Activated CD4-positive, alpha-beta T cell treated with anti-CD3 and anti-CD28 coated beads, Interleukin-10, Interleukin-2, amounts not matched to agents 100 ng/mL and 50 ng/mL, durations not matched to agents 16 hours and 8 hours (primary cell): ENCODE measurements around the gene PUM2.

ENCODE experiments used
- DNase-seq: peaks from one replicate; pipeline ENCODE4 v3.0.0-alpha.2; 2020

Gene PUM2

DNA sequence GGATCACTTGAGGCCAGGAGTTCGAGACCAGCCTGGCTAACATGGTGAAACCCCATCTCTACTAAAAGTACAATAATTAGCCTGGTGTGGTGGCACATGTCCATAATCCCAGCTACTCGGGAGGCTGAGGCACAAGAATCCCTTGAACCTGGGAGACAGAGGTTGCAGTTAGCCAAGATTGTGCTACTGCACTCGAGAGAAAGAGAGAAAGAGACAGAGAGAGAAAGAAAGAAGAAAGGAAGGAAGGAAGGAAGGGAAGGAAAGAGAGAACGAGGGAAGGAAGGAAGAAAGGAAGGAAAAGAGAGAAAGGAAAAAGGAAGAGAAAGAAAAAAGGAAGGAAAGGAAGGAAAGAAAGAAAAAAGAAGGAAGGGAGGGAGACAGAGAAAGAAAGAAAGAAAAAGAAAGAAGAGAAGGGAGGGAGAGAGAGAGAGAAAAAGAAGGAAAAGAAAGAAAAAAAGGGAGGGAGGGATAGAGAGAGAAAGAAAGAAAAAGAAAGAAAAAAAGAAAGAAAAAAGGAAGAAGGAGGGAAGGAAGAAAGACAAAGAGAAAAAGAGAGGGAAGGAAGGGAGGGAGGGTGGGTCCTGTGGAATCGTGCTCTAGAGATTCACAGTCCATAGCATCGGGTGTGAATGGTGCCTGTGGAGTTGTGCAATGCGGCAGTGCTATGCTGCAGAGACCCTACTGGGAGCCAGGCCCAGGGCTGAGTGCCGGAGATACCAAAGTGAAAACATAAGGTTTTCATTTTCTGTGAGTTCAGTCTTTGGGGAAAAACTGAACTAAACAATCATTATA, 121.1 kb downstream of the PUM2 start:
- DNase-seq: no peak

DNA sequence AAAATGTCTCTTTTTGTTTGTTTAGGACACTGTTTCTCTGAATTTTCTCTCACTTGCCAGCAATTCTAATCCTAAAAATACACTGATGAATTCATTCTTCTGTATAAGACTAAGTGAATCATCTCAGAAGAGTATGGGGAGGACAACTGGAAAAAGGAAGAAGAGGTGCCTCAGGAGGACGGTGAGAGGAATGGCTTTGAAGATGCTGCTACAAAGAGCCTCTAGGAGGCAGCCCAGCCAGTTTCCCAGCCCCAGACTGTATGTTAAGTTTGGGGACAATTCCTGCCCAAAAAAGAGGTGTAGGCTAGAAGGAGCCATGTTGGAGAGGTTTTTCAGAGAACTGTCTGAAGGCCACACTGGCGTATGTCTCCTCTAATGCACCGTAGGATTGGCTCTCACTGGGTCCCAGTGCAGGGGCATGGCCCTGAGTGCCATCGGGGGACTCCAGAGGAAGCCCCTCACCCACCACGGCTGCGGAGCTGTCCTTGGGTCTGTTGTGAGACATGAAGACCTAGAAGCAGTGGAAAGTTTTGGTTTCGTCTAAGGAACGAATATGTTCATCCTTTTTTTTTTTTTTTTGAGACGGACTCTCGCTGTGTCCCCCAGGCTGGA, 122.6 kb downstream of the PUM2 start:
- DNase-seq: no peak

DNA sequence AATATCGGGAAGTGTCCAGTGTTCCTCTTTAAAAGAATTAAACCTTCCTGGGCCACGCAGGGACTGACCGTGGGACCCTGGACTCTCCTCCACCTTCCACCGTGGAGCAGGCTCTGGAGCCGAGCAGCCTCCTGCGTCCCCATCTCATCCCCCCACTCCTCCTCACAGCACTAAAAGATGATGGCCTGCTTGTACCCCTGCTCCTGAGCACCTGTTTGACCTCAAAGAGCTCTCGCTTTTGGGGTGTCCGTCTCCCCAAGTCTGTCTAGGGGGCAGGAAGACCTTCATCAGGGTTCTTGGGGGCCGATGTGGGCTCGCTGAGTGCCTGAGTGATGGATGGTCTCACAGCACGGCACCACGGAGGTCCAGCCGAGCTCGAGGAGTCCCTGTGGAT, 124.5 kb downstream of the PUM2 start:
- no peak for DNase-seq

DNA sequence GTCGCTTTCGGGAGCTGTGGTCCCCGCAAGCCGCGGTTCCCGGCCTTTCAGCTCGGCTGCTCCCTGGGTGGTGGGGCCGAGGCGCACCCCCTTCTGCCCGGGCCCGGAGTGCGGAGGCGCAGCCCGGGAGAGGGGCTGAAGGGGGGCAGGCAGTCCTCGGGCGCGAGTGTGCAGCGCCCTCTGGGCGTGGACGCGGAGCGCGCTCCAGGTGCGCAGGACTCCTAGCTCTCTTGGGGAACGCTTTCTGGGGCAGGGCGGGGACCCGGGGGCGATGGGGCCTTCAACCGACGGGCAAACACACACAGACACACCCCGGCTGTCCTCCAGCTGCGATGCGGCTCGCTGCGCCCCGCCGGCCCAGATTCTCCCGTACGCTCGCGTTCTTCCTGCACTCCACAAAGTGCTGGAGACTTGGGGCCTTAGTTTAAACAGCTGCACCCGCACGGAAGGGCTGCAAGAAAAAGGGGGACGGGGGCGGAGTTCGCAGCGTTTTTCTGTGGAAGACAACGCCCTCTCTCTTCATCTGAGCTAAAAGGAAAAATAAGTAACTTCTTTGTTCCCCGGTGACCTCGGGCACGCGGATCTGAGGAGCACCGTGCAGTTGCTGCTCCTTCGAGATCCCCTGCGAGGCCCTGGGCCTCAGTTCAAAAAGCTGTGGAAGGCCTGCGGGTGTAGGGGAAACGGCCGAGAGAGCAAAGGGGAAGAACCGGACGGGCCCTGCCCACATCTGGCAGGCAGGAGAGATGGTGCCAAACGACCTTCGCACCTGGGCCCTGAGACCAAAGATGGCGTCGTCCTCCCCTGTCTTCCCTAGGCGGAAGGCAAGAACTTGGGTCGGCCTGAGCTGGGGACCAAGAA, 125.1 kb downstream of the PUM2 start:
- peak; percentile 59 for DNase-seq

DNA sequence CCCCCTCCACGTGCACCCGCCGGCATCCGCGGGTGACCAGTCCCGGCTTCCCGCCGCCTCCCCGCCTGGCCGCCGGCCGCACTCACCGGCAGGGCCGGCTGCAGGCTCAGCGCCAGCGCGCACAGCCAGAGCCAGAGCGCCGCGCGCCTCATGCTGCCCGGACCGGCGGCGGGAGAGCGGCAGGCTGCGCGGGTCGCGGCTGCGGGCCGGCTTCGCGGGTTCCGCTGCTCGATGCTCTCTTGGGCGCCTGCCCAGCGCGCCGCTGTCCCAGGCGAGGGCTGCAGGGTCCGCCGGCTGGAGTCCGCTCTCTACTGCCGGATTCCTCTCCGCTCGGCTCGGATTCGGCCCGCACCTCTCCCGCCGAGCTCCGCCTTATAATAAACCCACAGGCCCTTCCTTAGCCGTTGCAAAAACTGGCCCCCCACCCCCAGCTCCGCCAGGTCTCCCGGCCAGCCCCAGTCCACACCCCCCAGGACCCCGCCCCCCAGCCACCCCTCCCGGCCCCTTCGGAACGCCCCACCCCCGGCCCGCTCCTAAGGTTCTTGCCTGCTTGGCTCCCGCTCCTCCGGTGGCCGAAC, 125.8 kb downstream of the PUM2 start, which contains the start of gene SDC1:
Gene SDC1, minus strand, starts transcription at position 415 of the 578 bp plus-strand sequence. Its CDS starts 263 bp downstream, at position 152.
- no peak for DNase-seq

DNA sequence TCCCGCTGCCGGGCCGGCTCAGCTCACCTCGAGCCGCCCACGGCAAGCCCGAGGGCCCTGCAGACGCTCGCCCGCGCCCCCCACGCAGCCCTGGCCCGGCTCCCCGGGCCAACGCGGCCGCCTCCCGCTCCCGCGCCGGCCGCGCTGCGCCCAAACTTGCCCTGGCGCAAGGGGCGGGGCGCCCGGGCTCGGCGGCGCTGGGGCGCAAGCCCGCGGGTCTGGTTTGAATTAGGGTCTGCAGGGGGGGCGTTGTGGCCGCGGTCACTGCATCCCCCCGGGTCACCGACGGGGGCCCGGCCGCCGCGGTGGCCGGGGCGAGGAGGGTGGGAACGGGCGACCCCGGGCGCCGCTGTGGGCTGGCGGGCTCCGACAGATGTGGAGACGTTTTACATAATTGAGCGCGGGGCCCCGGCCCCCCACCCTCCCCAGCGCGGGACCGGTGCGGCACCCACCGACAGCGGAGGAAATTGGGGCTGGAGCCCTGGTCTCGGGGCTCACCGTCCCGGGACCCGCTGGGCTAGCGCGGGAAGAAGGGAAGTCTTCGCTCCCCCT, 126.4 kb downstream of the PUM2 start:
- DNase-seq: no peak

DNA sequence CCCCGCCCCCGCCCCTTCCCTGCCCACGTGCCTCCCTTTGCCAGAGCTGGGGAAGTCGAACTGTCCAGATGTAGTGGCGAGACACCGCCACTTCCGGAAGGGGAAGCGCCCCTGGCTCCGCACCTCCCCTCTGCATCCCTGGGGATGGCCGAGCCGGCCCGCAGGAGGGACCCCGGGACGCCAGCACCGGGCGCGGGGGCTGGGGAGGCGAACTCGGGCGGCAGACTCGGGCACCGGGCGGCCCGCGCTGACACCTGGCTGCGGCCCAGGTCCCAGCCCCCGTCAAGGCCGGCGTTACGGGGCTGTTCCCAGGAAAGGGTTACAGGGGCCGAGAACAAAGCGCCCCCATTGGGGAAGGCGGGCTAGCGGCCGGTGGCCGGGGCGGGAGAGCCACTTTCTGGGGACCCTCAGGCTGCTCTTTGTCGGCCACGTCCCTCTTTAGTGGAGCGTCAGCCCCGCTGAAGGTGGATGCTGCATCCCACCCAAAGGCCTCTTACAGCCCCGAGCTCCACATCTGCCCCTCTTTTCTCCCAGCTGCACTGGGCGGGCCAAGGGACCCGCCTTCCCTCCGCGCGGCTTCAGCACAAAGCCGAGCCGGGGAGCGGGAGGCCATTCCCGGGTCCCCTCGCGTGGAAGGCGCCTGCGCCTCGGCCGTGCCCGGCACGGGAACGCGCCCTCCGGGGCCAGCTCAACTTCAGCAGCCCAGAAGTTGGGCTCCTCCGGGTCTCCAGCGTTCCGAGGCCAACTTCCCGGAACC, 127.1 kb downstream of the PUM2 start:
- DNase-seq: no peak

DNA sequence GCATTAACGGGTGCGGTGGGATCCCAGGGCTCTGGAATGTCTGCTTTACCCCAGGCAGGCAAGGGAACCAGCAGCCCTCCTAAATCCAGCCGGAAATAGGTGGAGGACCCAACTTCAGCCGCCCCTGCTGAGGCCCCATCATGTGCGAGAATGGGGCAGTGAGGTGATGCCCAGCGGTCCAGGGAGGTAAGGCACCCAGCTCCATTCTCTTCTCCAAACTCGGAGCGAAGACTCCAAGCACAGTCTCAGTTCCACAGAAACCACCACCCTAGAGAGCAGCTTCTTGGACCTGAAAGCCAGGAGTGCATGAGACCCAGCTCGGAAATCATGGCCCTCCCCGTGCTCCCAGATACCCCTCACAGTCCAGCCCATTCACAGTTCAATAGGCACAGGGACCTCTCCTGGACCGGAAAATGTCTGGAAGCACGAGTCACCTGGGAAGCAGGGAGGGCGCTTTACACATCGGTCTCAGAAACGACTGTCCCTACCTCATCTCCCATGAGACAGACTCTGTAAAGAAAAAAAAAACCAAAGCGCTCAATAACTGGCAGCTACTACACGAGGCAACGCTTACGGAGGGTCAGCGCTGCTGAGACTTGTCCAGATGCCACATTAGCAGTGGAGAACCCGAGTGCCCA, 127.8 kb downstream of the PUM2 start:
- DNase-seq: no peak

DNA sequence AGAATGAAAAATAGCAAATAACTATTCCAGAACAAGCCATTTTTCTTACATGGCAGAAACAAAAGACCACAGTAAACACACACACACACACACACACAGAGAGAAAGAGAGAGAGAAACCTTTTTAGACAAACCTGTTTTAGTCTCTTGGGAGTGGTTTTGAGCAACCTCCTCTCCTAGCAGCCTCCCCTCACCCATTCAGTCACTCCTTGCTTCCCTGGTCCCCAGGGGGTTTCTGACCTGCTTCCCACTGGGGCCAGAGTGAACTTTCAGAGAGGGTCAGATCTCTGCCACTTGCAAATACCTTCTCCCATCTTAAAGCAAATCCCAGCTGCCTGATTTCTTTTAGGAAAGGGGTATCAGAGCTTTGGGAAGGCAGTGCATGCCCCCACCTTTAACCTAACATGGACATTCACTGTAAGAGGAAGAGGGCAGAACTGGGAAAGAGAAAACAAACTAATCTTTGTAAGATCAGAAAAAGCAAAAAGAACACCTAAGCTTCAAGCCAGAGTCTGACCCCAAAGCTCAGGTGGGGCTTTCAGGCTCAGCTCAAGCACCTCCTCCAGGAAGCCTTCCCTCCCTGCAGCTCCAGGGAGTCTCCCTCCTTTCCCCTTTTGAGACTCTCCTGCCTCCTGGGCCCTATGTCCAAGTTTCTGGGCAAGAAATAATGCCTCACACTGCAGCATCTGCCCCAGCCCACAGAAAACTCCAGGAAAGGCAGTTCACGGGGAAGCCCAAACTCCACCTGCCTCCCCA, 128.5 kb downstream of the PUM2 start:
- DNase-seq: no peak

DNA sequence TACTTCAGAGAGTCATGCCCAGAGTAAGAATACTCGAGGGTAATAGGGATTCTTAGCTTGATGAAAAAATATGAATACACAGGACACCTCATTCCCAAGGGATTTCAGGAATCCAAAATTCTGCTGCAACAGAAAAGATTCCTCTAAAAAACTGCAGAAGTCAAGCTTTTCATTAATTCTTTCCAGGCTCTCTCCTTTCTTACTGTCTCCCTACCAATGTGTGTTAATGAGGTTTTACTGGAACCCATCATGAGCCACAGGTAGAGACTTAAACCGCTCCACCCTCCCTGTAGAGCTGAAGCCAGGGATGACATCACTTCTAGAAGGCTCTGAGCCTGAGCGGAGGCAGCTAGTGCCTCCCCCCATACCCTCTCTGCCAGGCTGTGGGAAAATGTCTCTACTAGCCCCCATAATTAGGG, 129.1 kb downstream of the PUM2 start:
- DNase-seq: no peak

DNA sequence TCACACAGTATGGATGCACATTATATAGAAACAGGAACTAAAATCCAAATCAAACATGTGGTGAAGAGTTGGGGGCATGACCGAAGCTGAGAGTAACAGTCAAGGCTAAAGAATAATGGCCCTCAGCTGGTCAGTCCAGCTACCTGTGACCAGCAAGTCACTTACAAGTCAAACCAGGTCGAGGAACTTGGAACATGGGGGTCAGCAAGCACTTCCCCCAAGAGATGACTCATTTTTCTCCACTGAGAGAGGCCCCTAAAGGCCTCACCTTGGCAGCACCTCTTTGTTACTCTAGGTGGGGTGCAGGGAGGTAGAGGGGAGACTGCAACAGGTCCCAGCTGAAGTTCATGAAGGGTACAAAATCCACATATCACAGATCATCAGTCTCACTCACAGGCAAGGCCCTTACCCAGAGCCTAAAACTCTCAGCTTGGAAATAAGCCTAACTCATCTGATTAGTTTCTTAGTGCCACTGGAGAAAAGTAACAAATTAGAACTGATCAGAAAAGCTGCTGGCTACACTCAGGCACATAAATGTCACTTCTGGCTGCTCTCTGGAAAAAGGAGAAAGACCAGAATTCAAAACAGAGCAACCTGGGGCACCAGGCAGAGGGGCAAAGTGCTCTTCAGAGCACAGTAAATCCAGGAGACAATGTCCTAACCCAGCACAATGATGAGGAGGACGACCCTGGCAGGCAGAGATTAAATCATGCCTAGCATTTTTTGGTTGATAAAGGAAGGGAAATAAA, 129.7 kb downstream of the PUM2 start:
- DNase-seq: no peak

DNA sequence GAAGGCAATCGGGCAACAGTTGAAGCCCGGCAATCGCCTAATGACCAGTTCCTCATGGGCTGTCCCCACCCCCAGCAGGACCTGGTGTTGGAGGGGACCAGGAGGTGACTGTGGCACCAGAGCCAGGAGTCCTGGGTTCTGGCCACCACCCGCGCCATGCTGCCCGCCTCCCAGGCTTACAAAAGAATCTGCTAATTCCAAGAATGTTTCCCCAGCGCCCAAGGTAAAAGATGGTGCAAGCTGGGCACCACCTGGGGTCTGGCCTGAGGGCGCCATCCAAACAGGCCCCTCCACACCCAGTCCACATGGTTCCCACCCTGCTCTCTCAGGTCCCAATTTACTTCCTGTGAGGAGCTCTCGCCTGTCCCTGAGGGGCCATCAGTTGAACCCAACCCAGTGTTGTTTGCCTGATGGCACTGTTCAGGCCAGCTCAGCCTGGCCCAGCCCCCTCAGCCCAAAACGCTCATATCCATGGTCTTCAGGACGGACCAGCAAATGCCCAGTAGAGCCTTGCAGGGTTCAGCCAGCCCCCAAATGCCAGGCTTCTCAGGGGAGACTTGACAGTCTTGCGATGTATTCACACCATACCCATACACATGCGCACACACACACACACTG, 130.8 kb downstream of the PUM2 start:
- no peak for DNase-seq

DNA sequence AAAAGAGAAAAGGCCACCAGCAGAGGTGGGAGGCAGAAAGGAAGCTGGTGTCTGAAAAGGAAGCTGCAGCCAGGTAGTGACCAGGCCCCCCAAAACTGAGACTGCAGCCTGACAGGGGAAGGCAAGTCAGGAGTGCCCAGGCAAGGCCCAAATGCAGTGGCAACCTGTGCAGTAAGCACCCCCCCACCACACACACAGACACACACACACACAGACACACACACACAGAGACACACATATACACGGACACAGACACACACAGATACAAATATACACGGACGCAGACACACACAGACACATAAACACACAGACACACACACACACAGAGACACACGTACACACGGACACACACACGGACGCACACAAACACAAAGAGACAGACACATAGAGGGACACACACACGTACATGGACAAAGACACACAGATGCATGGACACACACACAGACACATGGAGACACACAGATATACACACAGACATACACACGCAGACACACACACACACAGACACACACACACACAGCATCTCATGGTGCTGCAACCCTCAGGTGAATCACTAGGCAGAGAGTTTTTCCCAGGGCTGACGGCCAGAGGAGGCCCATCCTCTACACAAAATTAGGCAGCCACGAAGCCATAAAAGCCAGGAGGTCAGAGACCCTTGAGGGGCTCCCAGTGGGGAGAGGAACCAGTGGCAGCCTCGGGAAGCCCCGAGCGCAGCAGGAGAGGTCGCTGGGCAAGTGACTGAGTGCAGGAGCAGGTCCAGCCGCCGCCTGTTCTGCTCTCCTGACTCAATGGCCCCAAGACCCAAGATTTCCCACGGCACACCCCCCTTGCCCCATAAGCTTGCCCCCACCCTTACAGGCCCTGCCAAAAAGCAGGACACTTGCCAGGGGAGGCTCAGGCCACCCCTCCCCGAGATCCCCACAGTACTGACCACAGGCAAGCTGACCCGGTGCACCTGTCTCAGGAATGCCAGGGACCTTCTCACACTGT, 132.0 kb downstream of the PUM2 start:
- DNase-seq: no peak

DNA sequence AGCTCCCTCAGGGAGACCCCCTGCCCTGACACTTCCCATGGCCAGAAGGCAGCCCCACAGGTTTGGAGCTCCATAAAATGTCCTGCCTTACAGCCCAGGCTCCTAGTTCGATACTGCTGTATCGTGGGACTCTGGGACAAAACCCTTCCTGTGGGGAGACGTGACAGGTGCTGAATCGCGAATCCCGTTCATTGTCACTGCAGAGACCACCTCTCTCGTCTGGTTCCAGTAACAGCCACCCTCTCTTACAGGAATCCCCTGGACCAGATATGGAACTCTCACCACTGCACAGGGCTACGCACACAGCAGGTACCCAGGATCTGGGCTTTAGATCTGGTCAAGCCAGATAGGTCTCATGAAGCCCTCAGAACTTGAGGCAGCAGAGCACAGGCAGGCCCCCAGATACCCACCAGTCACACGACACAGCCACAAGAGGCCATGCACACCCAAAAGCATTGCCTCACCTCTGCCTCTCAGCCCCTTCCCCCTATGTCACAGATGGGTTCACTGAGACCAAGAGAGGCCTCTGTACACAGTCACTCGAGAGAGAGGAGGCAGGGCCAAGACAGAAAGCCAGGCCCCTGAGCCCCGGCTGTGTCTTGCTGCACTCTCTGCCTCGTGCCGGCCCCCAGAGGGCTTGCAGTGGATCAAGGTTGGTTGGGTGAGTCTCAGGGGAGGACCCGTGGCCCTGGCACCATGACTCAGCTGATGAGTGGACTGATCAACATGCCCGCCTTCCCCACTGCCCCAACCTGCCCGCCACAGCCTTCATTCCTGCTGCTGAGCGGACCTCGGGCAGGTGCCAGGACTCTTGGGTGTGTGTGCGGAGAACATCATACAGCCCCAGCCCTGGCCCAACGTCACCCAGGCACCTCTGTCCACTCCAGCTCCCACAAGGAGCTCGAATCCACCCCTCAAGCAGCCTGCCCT, 133.3 kb downstream of the PUM2 start:
- no peak for DNase-seq

DNA sequence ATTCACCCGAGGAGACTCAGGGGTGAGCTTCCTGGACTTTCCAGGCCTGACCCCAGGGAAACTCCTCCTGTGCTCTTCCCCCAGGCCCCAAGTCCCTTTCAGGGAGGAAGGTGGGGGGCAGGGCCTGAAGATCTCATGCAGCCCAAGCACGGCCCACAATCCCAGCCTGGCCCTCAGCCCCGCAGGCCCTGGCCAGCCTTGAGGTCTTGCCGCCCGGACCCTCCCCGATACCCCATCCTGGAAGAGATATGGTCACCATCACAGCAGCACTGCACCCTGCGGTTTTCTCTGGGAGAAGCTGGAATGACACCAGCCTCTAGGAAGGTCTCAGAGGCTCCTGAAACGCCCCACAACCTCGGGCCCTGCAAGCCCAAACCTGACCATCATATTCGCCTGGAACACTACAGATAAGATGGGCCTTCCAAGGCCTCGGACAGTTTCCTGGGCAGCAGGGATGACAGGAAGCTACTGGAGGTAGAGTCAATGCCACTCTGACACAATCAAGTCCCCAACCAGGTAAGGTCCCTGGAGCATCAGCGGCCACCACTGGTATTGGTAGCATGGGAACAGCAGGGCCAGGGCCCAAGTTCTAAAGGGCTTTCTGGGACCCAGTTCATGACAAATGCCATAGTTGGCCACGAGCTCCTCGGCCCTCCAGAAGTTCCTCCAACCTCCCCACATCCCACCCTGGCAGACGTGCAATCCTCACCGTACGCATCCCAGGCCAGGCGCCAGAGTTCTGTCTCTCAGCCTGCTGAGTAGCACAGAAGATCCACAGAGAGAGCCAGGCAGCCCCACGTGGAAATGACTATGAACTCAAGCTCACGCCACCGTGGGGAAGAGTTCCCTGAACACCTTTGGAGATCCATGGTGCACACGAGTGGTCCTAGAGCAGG, 134.3 kb downstream of the PUM2 start:
- DNase-seq: no peak
